HepG2 (cell line): ENCODE measurements around the gene SULT2A1. TPM values are rescaled to one million over a fixed set of nuclear protein-coding genes. Genes with fewer than 3 reads are reported as not detected.

Experiments
- BCL6 ChIP-seq: IDR thresholded peaks from 2 replicates; pipeline ENCODE4 v1.6.1; 2016; ENCODE audit warnings: missing genetic modification reagents, missing compliant biosample characterization
- CEBPG ChIP-seq: IDR thresholded peaks from 2 replicates; pipeline ENCODE4 v1.6.1; 2016
- KLF16 ChIP-seq, 2 experiments: sonication (generic) in 1 of 2; formaldehyde crosslinking in 1 of 2; IDR thresholded peaks; 2 replicates each; pipeline versions ENCODE4 v1.6.1 to v1.8.0; 2016 to 2023; ENCODE audit warnings: missing genetic modification reagents in 2 of 2, missing compliant biosample characterization in 1 of 2
- LCORL ChIP-seq, 2 experiments: fragments of 450-650 bp in 1 of 2; sonication (generic) in 1 of 2; formaldehyde crosslinking in 1 of 2; IDR thresholded peaks; 2 replicates each; pipeline versions ENCODE4 v1.5.0 to v1.6.1; 2017 to 2020; ENCODE audit warnings: antibody characterized with exemption in 1 of 2, missing genetic modification reagents in 1 of 2
- NCOA1 ChIP-seq: sonication (generic); formaldehyde crosslinking; IDR thresholded peaks from 2 replicates; pipeline ENCODE4 v1.9.0; 2021; ENCODE audit warnings: missing genetic modification reagents
- NR2F6 ChIP-seq, 2 experiments: IDR thresholded peaks; 2 replicates each; pipeline ENCODE4 v1.6.1; 2016; ENCODE audit warnings: antibody characterized with exemption in 1 of 2, mild to moderate bottlenecking in 1 of 2
- PHF20 ChIP-seq: sonication (generic); formaldehyde crosslinking; IDR thresholded peaks from 2 replicates; pipeline ENCODE4 v1.5.0; 2020; ENCODE audit warnings: mild to moderate bottlenecking, missing genetic modification reagents
- PRMT3 ChIP-seq: sonication (generic); formaldehyde crosslinking; IDR thresholded peaks from 2 replicates; pipeline ENCODE4 v1.8.1; 2022; ENCODE audit warnings: low read depth, mild to moderate bottlenecking, moderate library complexity, missing genetic modification reagents, borderline replicate concordance
- SNRNP70 ChIP-seq: fragments of 200-400 bp; formaldehyde crosslinking; IDR thresholded peaks from 2 replicates; pipeline ENCODE4 v1.6.1; 2017; ENCODE audit warnings: mild to moderate bottlenecking, low read depth, low read length, moderate library complexity
- TAF1 ChIP-seq: sonication (generic); formaldehyde crosslinking; IDR thresholded peaks from 2 replicates; pipeline ENCODE4 v1.4.0; 2020; ENCODE audit warnings: missing genetic modification reagents
- ZBTB10 ChIP-seq: sonication (generic); formaldehyde crosslinking; IDR thresholded peaks from 2 replicates; pipeline ENCODE4 v1.4.0; 2020; ENCODE audit warnings: missing genetic modification reagents, borderline replicate concordance
- ZBTB40 ChIP-seq, 2 experiments: fragments of 450-650 bp in 1 of 2; sonication (generic) in 1 of 2; formaldehyde crosslinking in 1 of 2; IDR thresholded peaks; 2 replicates each; pipeline versions ENCODE4 v1.6.1 to v1.8.0; 2016 to 2022; ENCODE audit warnings: antibody characterized with exemption in 1 of 2, mild to moderate bottlenecking in 1 of 2, missing genetic modification reagents in 1 of 2
- ZGPAT ChIP-seq: IDR thresholded peaks from 2 replicates; pipeline ENCODE4 v1.6.1; 2016; ENCODE audit warnings: mild to moderate bottlenecking
- ZNF720 ChIP-seq: sonication (generic); formaldehyde crosslinking; IDR thresholded peaks from 2 replicates; pipeline ENCODE4 v1.4.0; 2020; ENCODE audit warnings: missing genetic modification reagents
- ZNF773 ChIP-seq: sonication (generic); formaldehyde crosslinking; IDR thresholded peaks from 2 replicates; pipeline ENCODE4 v1.4.0; 2020; ENCODE audit warnings: missing genetic modification reagents, borderline replicate concordance
- polyA plus RNA-seq, 8 experiments: library from polyadenylated mRNA; depleted of rRNA in 3 of 8; stranded (reverse) in 7 of 8; unstranded in 1 of 8; fragments of >200 nt; fragmentation: Illumina TruSeq in 4 of 8; extraction: Trizol in 4 of 8; gene quantifications; 2 replicates each; pipeline versions ENCODE4 v1.2.1 to v1.2.3, GENCODE V29; 2011 to 2016; ENCODE audit warnings: low read depth in 4 of 8, missing spikeins in 1 of 8, mixed read lengths in 1 of 8; ENCODE audit not compliant: insufficient read depth in 1 of 8
- total RNA-seq, 5 experiments: library from RNA; depleted of rRNA; stranded (reverse); fragments of >200 nt; fragmentation: Illumina TruSeq; extraction: Trizol; gene quantifications; 2 replicates each; pipeline ENCODE4 v1.2.3, GENCODE V29; 2016; ENCODE audit warnings: low read depth in 1 of 5

Gene SULT2A1
- total and polyA plus RNA-seq, 2 of the 13 experiments (the other 11 are each of a cell fraction or from before 2014, with no cell fraction given), result 137 to 193 TPM

- TF ChIP-seq ZBTB40 (IDR thresholded peaks at IDR 0.05) (no peak), ZBTB40 (CRISPR knock-in tag; IDR thresholded peaks at IDR 0.05) (peak; percentile 41; the same call in 1 of the 2 replicates), TAF1 (CRISPR knock-in tag) (peak; percentile 60; the same call in 1 of the 2 replicates), ZNF720 (CRISPR knock-in tag) (no peak), ZNF773 (CRISPR knock-in tag) (no peak), ZBTB10 (CRISPR knock-in tag) (no peak), SNRNP70 (no peak), PHF20 (no peak), ZGPAT (CRISPR knock-in tag) (peak; percentile 77; the same call in 1 of the 2 replicates), LCORL (IDR thresholded peaks at IDR 0.05) (no peak), LCORL (CRISPR knock-in tag; IDR thresholded peaks at IDR 0.05) (peak; percentile 71), NCOA1 (no peak; the same call in 1 of the 2 replicates), KLF16 (CRISPR knock-in tag; IDR thresholded peaks at IDR 0.05) (peak in 1 of 2 experiments; percentile 75; a peak in 1 of 4 replicates), NR2F6 (IDR thresholded peaks at IDR 0.05) (peak; percentile 89), NR2F6 (CRISPR knock-in tag; IDR thresholded peaks at IDR 0.05) (peak; percentile 92), CEBPG (CRISPR knock-in tag) (peak; percentile 98), BCL6 (CRISPR knock-in tag) (peak; percentile 86), PRMT3 (CRISPR knock-in tag) (no peak)
These were observed at the start of gene SULT2A1 (continued) for GRCh38 chr19:47886010-47886559.
